Right ventricle myocardium superior (tissue), 1 donor: ENCODE data around the gene ARHGAP26. TPM values are rescaled to one million over a fixed set of nuclear protein-coding genes. Genes with fewer than 3 reads are reported as not detected.

ENCODE experiments used
- ATAC-seq: fragments of 200-7000 bp; cut with Tn5 transposase; one replicate; pipeline ENCODE4 v1.9.1; 2020; ENCODE audit warnings: mild to moderate bottlenecking; ENCODE audit not compliant: poor library complexity
- DNase-seq: peaks from one replicate; pipeline ENCODE4 v3.0.0-alpha.2; 2020
- intact Hi-C: fragments of 100-400 bp; cut with DNase I; formaldehyde crosslinking; loops from one replicate; pipeline ENCODE4 v1.11.2; 2022
- total RNA-seq: library from RNA; stranded (reverse); fragmentation: NEBNext Ultra II Directional; extraction: Animal tissue kit (Norgen Biotek cat#: 25700); gene quantifications from one replicate; pipeline ENCODE4 v1.2.1, GENCODE V29; 2021
- donor health status: DM: no; HTN: yes; CAD: no; lungs with severe emphysema.

ARHGAP26 gene
- total RNA-seq, 1 donor from 2014 or later = 32.5 TPM

- no peak for DNase-seq
- intact Hi-C loops = no loop called here
- no peak for ATAC-seq
Observed at GRCh38 chr5:143226872-143227271, 456.7 kb downstream of the ARHGAP26 start.

- no peak for ATAC-seq
- no peak for DNase-seq
- intact Hi-C loops = no loop called here
Observed at GRCh38 chr5:143227301-143227700, 457.1 kb downstream of the ARHGAP26 start.

DNA sequence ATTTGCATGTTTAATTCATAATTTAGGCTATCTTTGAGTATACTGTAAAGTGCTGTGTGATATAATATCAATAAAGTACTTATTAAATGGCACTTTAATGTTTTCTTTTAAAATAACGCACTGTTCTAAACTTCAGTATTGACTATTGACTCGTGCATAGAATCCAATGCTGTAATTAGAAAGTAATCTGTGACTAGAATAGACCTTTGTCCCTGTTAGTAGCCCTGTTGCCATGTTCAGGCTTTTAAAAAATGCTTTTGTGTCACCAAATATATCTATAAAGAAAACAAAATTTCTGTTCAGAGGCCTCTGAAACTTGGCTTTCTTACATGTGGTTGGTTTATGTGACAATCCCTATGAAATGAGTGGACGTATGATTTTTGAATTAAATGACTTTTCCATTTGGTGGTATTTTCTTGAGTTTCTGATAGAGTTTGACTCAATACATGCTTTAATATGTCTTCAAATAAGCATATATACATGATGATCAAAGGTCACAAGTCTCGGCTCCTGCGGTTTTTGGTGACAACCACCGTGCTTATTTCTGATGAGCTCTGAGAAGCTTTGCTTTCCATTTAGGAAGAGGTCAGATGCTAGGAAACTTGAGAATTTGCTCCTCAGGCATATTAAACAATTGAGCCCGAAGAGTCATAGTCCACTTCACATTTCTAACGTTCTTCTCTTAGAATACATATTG lies 458.6 kb downstream of the ARHGAP26 start:
- DNase-seq = no peak
- ATAC-seq = no peak
- intact Hi-C loops = no loop called here

DNA sequence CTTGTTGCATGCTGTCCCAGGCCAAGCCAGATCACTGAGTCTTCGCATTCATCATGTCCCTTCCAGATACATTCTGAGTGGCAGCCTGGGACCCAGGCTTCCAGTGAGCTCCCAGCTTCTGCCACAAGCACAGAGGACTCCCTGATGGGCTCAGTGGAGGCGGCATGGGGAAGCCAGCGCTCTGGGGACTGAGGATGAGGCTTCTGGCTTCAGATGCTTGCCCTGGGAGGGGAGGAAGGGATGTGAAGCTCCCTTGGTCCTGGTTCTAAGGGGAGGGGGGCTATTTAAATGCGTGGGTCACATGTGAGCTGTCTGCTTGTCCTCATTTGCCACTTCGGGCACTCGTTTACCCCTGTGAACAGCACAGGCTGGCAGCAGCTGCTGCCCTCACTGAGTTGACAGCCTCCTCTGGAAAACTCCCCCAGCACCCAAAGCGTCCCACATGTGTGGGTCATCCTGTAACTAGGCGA lies 459.3 kb downstream of the ARHGAP26 start:
- ATAC-seq = peak; percentile 37
- no peak for DNase-seq
- intact Hi-C loops = no loop called here

DNA sequence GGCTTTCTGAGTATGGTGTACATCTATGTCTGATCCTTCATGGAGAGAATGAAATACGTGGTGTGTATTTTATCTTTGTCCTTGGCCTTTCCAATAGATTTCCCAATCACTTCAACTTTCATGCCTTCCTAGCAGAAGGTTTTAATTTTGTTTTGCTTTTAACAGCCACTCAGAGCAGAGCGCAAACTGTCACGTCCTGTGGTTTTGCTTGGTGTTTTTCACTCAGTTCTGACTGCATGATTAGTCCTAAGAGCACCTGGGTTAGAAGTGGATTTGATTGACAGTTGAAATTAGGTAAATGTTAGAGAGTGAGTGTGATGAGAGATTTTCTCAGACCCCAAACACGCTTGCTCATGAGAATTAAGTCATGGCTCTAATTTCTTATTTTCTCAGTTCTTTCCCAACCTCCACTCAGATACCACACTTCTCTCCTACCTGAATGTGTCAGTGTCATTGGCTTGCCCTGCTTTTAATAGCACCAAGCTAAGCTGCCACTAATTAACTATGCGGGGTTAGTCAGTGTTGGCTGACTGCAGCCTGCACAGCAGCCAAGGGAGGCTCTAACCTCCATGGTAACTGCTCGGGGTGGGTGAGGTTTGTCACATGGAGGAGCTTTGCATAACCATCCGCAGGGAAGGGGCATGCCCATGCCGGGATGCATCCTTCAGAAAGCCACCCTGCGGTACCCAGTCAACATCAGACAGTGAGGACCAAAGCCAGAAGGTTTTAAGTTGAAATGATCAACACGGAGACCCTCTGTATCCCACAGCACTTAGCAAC lies 459.9 kb downstream of the ARHGAP26 start:
- ATAC-seq (peak; percentile 77), DNase-seq (no peak)
- intact Hi-C loops = no loop called here

- no peak for ATAC-seq
- intact Hi-C loops = no loop called here
- no peak for DNase-seq
Observed at GRCh38 chr5:143230676-143230996, 460.5 kb downstream of the ARHGAP26 start.

- DNase-seq (no peak), ATAC-seq (no peak)
- intact Hi-C loops = no loop called here
Observed at GRCh38 chr5:143231416-143231815, 461.2 kb downstream of the ARHGAP26 start.

GRCh38 chr5:143231973-143232812 lies 462.0 kb downstream of the ARHGAP26 start:
- DNase-seq (no peak), ATAC-seq (no peak)
- intact Hi-C loops = no loop called here

- intact Hi-C loops = no loop called here
- no peak for DNase-seq
- ATAC-seq = no peak
Observed at GRCh38 chr5:143233031-143233430, 462.9 kb downstream of the ARHGAP26 start.

DNA sequence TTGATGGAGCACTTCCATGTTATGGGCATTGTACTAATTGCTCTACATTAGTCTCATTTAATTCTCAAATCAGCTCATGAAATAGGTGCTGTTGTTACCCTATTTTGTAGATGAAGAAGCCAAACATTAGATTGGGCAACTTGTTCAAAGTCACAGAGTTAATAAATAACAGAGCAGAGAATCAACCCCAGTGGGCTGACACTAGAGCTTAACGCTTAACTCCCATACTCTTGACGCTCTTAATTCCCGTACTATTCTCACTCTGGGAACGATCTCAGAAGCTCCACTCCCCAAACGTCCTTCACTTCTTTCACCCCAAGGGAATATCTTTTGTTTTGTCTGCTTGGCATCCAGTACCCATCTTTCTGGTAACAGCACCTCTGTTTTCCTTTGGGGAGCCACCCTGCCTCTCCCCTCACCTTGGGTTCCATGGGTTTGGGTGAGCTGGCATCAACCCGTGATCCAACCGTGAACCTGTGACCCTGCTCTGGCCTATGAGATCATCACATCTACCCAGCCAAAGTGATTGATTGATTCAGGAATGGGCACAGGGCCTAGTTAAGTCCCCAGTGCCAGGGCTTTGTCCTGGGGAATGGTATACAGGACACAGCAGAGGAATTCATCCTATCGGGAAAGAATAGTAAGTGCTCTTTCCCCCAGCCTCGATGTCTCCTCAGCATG lies 464.1 kb downstream of the ARHGAP26 start:
- intact Hi-C loops = no loop called here
- DNase-seq (no peak), ATAC-seq (no peak)

DNA sequence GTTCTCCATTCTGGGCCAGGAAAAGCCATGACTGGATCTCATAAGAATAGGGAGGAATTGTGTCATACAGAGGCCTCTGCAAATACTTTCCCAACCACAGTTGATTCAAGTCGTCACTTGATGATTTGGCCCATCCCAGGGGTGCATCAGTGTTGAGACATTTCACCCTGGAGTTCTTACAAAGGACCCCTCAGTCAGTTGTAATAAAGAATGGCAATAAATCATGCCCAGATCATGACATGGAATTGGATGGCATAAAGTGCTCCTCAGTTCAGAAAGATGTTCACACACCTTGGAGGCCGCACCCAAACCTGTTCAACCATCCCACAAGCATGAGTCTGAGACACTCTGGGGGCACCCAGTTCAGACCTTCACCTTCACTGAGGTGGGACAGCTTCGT lies 465.2 kb downstream of the ARHGAP26 start:
- intact Hi-C loops = no loop called here

DNA sequence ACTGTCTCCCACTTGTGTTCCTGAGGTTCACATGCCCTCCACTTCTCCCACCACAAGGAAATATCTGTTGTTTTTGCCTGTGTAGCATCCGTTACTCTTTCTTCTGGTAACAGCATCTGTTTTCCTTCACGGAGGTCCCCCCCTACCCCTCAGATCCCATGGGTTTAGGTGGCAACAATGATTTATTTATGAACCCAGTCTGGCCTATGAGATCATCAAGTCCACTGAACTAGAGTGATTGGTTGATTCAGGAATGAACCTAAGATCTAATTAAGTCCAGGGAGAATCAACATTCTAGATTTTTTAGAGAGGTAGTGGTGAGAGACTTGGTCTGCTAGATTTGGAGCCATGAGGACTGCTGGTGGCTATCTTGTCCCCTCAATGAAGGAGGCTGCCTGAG lies 466.5 kb downstream of the ARHGAP26 start:
- intact Hi-C loops = no loop called here
- ATAC-seq = no peak
- no peak for DNase-seq

More for the DNA sequence above, 465.2 kb downstream of the ARHGAP26 start:
- ATAC-seq (no peak), DNase-seq (no peak)

GRCh38 chr5:143237664-143238063 lies 467.5 kb downstream of the ARHGAP26 start:
- ATAC-seq (no peak), DNase-seq (no peak)
- intact Hi-C loops = no loop called here

DNA sequence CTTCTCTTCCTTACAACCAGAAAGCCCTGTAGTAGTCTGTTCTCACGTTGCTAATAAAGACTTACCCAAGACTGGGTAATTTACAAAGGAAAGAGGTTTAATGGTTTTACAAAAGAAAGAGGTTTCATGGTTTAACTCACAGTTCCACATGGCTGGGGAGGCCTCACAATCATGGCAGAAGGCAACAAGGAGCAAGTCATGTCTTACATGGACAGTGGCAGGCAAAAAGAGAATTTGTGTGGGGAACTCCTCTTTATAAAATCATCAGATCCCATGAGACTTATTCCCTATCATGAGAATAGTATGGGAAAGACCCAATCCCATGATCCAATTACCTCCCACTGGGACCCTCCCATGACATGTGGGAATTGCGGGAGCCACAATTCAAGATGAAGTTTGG lies 468.4 kb downstream of the ARHGAP26 start:
- intact Hi-C loops = no loop called here

GRCh38 chr5:143239882-143240518 lies 469.8 kb downstream of the ARHGAP26 start:
- intact Hi-C loops = no loop called here
- DNase-seq (no peak), ATAC-seq (no peak)

More for the DNA sequence above, 468.4 kb downstream of the ARHGAP26 start:
- ATAC-seq = no peak
- no peak for DNase-seq

- ATAC-seq (no peak), DNase-seq (no peak)
- intact Hi-C loops = no loop called here
Observed at GRCh38 chr5:143241892-143242291, 471.7 kb downstream of the ARHGAP26 start.

DNA sequence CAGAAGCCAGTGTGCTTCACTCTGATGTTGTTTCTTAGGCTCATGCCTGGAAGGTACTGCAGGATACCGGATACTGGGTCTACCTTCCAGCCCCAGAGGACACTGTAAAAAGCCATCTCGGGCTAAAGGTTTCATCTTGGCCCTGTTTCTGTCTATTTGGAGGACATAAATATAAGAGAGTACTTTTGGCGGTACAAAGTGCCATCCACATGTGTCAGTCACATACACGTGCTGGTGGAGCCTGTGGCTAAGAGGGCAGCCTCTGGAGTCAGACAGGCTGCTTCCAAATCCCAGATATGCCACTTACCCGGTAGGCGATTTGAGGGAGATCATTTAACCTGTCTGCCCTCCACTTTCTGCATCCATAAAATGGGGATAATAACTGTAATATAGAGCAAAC lies 472.9 kb downstream of the ARHGAP26 start:
- intact Hi-C loops = no loop called here
- ATAC-seq = no peak
- DNase-seq = no peak

DNA sequence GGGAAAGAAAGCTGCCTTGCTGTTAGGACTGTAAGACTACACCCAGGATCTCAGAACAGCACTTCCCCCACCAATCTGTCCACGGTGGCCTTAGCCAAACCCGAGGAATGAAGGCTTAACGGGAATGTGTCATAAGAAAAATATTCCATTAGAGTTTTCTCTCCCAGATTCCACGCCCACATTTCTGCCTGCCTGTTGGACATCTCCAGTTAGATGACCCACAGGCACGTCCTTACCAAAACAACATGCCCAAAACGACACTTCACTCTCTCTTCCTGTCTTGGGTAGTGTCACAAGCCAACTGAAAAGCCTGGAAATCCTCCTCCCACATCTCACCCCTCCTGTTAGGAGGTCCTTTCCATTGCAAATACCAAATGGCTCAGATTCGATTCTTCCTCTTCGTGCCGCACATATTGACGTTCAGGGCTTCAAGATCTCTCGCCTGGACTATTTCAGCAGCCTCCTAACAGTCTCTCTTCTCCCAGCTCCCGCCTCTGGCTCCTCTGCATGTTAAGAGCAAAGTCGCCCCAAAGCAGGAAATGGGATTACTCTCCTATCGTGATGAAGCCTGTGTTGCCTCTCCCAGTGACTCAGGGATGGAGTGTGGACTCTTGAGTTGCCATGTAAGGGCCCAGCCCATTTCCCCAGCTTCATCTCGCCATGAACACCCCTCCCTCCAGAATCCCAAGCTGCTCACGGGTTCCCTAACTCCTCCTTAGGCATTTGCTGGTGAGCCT lies 474.0 kb downstream of the ARHGAP26 start:
- DNase-seq (peak; percentile 66), ATAC-seq (peak; percentile 87)
- intact Hi-C loops = no loop called here
